A549 treated with CORT108297 at 1 μM for 4 hours (cell line): Measurements from ENCODE around the gene MYO1G. TPM values are rescaled to one million over a fixed set of nuclear protein-coding genes. Genes with fewer than 3 reads are reported as not detected.

Source experiments
- total RNA-seq: library from RNA; stranded (reverse); fragments of 200-300 nt; extraction: Qiagen RNA extraction; gene quantifications from 5 replicates; pipeline ENCODE4 v1.2.3, GENCODE V29; 2022

The MYO1G gene
- 0.08 to 0.14 TPM (median 0.12 TPM) in 5 replicates for total RNA-seq

DNA sequence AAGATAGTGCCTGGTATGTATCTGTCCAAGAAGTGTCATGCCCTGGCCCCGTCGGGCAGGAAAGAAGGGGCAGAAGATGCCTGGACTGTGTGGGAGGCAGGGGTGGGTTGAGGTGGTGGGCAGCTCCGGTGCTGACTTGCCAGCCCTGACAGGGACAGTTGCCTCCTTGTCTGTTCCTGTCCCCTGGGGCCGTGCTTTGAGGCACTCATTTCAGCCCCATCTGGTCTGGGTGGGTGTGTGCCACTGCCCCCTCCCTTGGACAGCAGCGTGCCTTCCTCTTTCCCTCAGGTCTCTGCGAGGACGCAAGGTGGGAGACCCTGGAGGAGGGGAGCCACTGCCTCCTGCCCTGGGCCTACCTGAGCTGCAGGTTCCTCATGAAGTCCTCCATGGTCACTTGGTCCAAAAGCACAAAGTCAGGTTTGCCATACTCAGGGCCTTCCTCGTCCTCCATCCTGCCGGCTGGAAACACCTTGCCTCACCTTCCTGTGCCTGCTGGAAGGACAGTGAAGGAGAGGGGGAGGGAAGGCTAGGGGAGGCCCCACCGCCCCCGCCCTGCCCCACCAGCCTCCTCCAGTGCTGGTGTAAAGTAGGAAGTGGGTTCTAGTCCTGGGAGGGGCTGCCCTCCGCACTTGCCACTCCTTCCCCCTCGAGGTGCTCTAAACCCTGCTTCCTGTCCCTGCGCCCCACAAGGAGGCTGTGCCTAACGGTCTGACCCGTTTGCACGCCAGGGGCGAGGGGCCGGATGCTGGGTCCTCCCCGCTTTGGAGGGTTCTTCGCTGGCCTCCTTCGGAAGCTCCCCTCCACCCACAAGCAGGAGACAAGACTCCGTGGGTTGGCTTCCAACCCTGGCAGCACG lies at the start of gene MYO1G:
Gene MYO1G, minus strand, starts transcription at position 505 of the 856 bp plus-strand sequence. Its CDS starts 54 bp downstream, at position 451.

DNA sequence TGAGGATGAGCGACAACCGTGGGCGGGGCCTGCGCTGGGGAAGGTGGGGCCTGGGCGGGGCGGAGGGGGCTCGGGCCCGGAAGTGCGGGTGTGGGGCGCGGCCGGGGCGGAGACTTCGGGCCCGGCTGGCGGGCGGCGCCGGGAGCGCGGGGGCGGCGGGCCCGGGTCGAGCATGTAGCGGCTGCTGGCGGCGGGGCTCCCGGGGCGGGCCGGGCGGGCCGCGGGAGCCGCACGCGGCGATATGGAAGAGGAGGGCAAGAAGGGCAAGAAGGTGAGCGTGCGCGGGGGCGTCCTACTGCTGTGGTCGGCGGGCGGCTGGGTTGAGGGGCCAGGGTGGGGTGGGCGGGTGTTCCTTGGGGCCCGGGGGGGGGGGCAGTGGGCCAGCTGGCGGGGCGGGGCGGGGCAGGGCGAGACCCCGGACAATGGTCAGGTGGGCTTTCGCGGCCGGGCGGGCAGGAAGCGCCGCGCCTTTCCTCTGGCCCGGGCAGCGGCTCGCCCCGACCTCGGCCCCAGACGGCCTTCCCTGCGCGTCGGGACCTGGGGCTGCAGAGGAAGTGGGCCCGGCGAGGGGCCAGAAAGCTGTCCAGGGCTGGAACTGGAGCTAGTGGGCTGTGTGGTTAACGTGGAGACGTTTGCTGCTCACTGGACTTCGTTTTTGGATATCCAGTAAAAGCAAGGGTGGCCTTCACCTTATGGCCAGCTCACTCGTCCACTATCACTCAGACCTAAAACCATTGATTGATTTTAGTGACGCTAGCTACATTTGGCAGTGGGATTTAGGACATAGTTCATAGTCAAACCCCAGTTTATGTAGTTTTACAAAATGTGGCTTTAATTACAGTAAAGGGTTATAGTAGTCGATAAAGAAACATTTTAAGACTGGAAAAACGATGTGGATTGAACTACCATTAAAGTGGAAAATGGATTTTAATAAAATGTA lies 21.5 kb upstream of the MYO1G start, which contains the start of gene CCM2:
Gene CCM2, plus strand, starts transcription at position 109 of the 940 bp plus-strand sequence. Its CDS starts 133 bp downstream, at position 242.

Other genes starting within 250 kb of the MYO1G start
- gene ZMIZ2, start 230.2 kb downstream of the MYO1G start, total RNA-seq, result 23.8 to 37.5 TPM (median 36.2 TPM) in 5 replicates
- 4,985 to 6,331 TPM (median 5,123 TPM) in 5 replicates for gene PPIA, start 182.3 kb downstream of the MYO1G start, total RNA-seq
- gene H2AZ2, start 130.9 kb downstream of the MYO1G start, total RNA-seq, result 205 to 269 TPM (median 258 TPM) in 5 replicates
- gene PURB, start 93.5 kb downstream of the MYO1G start, total RNA-seq, result 10.5 to 12.4 TPM (median 11.1 TPM) in 5 replicates
- gene CCM2, start 21.2 kb upstream of the MYO1G start, total RNA-seq, result 35.8 to 48.2 TPM (median 45.8 TPM) in 5 replicates
- 0.14 to 0.35 TPM (median 0.18 TPM) in 5 replicates for gene NACAD, start 110.0 kb upstream of the MYO1G start, total RNA-seq
- gene TBRG4, start 132.7 kb upstream of the MYO1G start, total RNA-seq, result 109 to 118 TPM (median 115 TPM) in 5 replicates
- gene RAMP3, start 178.8 kb upstream of the MYO1G start, total RNA-seq, result not detected in 5 replicates